Colonic mucosa (tissue), 4 donors: ENCODE results near the gene IRAK1BP1. TPM values are rescaled to one million over a fixed set of nuclear protein-coding genes. Genes with fewer than 3 reads are reported as not detected.
"Not testable (repeated sequence)": the region's sequence is repeated elsewhere in the genome, so short reads cannot be mapped to it uniquely, and the experiment has no call there.

Experiments
- DNase-seq: peaks from one replicate; pipeline ENCODE4 v3.0.0-alpha.2; 2020
- H3K27ac ChIP-seq: fragments of 200-600 bp; one replicate; pipeline ENCODE4 v1.8.0; 2021
- H3K27me3 ChIP-seq: fragments of 200-600 bp; one replicate; pipeline ENCODE4 v1.8.0; 2021
- H3K36me3 ChIP-seq: fragments of 200-600 bp; one replicate; pipeline ENCODE4 v1.8.0; 2021
- H3K4me1 ChIP-seq: fragments of 200-600 bp; one replicate; pipeline ENCODE4 v1.8.0; 2021; ENCODE audit warnings: mild to moderate bottlenecking
- H3K4me3 ChIP-seq: fragments of 200-600 bp; one replicate; pipeline ENCODE4 v1.8.0; 2021
- H3K9ac ChIP-seq, 2 donors: one replicate each; pipeline ENCODE4 v1.7.0; 2013; ENCODE audit warnings: control low read depth in 2 of 2, low read depth in 2 of 2, low read length in 2 of 2
- H3K9me3 ChIP-seq: fragments of 200-600 bp; one replicate; pipeline ENCODE4 v1.8.0; 2021
- CTCF ChIP-seq: fragments of 200-600 bp; IDR thresholded peaks from one replicate; pipeline ENCODE4 v1.8.0; 2022; ENCODE audit warnings: antibody characterized with exemption, mild to moderate bottlenecking
- intact Hi-C: fragments of 100-400 bp; cut with DNase I; formaldehyde crosslinking; loops from one replicate; pipeline ENCODE4 v1.14.1; 2022
- total RNA-seq, 2 donors: library from RNA; stranded (reverse); fragmentation: NEBNext Ultra II Directional in 1 of 2; extraction: Animal tissue kit (Norgen Biotek cat#: 25700) in 1 of 2; gene quantifications; one replicate each; pipeline ENCODE4 v1.2.1, GENCODE V29; 2021
- donor health status: healthy.
- donor health status: DM: no; HTN: no; CAD: no.
- donor health status: DM: no; HTN: no; CAD: no.

Gene IRAK1BP1
- total RNA-seq, 2 donors from 2014 or later: 1.7 to 4.9 TPM

DNA sequence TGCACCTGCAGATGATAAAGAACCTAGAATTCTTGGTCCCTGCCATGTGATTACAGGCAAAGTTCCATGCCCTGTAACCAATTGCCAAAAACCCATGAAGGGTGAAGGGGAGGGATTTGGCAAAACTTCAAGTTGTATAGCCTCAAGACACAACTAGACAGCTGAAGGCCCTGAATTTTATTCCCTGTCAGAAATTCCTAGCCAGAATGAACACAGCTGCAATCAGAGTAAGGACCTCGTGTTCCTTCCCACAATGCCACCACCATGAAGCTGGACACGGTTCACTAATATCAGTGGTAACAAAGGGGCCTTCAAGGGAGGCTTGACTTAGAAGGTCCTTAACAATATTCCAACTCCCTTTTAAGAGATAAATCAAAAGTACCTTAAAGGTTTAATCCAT is 22.5 kb upstream of the IRAK1BP1 start:
- DNase-seq: no peak
- Histone ChIP-seq H3K4me3 (no peak overlapping the region), H3K9ac (no peak overlapping the region), H3K9me3 (no peaks in the 10 kb centered on the region), H3K27ac (no peak overlapping the region), H3K4me1 (no peaks in the 10 kb centered on the region), H3K27me3 (no peaks in the 10 kb centered on the region), H3K36me3 (no peaks in the 10 kb centered on the region)
- intact Hi-C loops: no loop called here
- TF ChIP-seq CTCF: no peak

- DNase-seq: no peak
- Histone ChIP-seq H3K36me3 (no peaks in the 10 kb centered on the region), H3K4me1 (no peaks in the 10 kb centered on the region), H3K27me3 (no peaks in the 10 kb centered on the region), H3K9ac (no peak overlapping the region), H3K27ac (no peak overlapping the region), H3K4me3 (no peak overlapping the region), H3K9me3 (no peaks in the 10 kb centered on the region)
- intact Hi-C loops: no loop called here
- TF ChIP-seq CTCF: no peak
These were observed 21.8 kb upstream of the IRAK1BP1 start for GRCh38 chr6:78845567-78845966.

GRCh38 chr6:78850621-78851020 is 16.7 kb upstream of the IRAK1BP1 start:
- no peaks in the 10 kb centered on the region for H3K36me3 ChIP-seq
- no peaks in the 10 kb centered on the region for H3K4me1 ChIP-seq
- no peaks in the 10 kb centered on the region for H3K27me3 ChIP-seq
- no peak overlapping the region for H3K27ac ChIP-seq
- TF ChIP-seq CTCF: no peak
- no peak for DNase-seq
- no peak overlapping the region for H3K9ac ChIP-seq
- intact Hi-C loops: no loop called here
- no peaks in the 10 kb centered on the region for H3K9me3 ChIP-seq
- no peak overlapping the region for H3K4me3 ChIP-seq

- no peaks in the 10 kb centered on the region for H3K27me3 ChIP-seq
- no peak for TF ChIP-seq CTCF
- H3K4me3 ChIP-seq: no peak overlapping the region
- H3K9ac ChIP-seq: no peak overlapping the region
- H3K9me3 ChIP-seq: no peaks in the 10 kb centered on the region
- no peaks in the 10 kb centered on the region for H3K4me1 ChIP-seq
- H3K27ac ChIP-seq: no peak overlapping the region
- intact Hi-C loops: no loop called here
- DNase-seq: no peak
- H3K36me3 ChIP-seq: no peaks in the 10 kb centered on the region
These were observed 16.2 kb upstream of the IRAK1BP1 start for GRCh38 chr6:78851156-78851555.

GRCh38 chr6:78854546-78854945 is 12.8 kb upstream of the IRAK1BP1 start:
- no peak overlapping the region for H3K9ac ChIP-seq
- no peaks in the 10 kb centered on the region for H3K36me3 ChIP-seq
- H3K4me3 ChIP-seq: no peak overlapping the region
- intact Hi-C loops: no loop called here
- no peak overlapping the region for H3K27ac ChIP-seq
- no peak for TF ChIP-seq CTCF
- H3K9me3 ChIP-seq: no peaks in the 10 kb centered on the region
- no peaks in the 10 kb centered on the region for H3K4me1 ChIP-seq
- H3K27me3 ChIP-seq: no peaks in the 10 kb centered on the region
- no peak for DNase-seq

DNA sequence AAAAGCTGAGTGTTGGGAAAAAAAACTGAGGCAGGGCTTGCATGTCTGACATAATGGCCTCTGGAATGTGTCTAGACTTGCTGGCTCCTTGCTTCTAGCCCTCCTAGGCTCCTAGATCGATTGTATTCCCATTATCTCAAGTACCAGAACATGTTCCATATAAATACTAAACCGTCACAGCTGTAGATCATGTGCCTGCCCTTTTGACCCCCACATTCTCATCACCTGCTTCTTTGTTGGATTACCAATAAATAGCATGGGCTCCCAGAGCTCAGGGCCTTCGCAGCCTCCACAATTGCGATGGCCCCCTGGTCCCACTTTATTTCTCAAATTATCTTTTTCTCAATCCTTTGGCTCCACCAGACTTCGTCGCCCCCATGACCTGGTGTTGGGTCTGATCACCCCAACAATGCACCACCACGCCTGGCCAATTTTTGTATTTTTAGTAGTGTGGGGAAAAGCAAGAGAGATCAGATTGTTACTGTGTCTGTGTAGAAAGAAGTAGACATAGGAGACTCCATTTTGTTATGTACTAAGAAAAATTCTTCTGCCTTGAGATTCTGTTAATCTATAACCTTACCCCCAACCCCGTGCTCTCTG is 8.9 kb upstream of the IRAK1BP1 start:
- H3K27ac ChIP-seq, H3K9ac ChIP-seq, H3K4me3 ChIP-seq, H3K36me3 ChIP-seq, DNase-seq, H3K4me1 ChIP-seq, H3K9me3 ChIP-seq, intact Hi-C loops, H3K27me3 ChIP-seq: not testable (repeated sequence)
